Bone marrow (tissue), 2 donors: Measurements from ENCODE around the gene PGGT1B.
"Not testable (repeated sequence)": the region's sequence is repeated elsewhere in the genome, so short reads cannot be mapped to it uniquely, and the experiment has no call there.

ENCODE experiments used
- DNase-seq, 2 donors: peaks; one replicate each; lab custom pipeline; 2025; lab: John Stamatoyannopoulos, UW

The PGGT1B gene

GRCh38 chr5:115257981-115258380, 4.7 kb downstream of the PGGT1B start:
- no peak for DNase-seq

GRCh38 chr5:115249379-115249778, 13.3 kb downstream of the PGGT1B start:
- not testable (repeated sequence) for DNase-seq

DNA sequence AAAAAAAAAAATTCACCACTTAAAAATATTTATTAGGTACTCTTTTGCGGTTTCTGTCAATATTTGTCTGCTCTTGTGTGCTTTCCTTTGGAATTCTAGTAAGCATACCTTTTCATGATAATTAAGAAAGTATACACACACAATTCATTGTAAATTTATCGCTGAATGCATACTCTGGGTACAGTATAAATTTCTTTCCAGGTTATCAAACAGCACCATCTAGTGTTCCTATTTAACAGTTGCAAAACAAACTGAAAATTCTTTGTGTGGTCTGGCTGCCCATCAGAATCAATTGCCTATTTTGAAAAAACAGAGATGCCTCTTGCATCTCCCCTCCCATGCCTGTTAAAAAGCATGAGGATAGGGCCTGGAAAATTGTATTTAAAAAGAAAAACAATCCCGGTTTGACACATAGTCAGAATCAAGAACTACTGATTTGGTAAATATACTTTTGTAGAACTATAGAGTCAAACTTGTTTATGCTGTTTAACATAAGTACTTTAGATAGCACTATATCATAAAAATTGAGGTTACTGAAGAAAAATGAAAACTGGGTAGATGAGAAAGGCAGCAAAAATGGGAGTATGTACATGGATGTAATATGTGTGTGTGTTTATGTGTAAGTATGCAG, 16.2 kb downstream of the PGGT1B start:
- DNase-seq: peak in 1 of 2 donors; percentile 46

DNA sequence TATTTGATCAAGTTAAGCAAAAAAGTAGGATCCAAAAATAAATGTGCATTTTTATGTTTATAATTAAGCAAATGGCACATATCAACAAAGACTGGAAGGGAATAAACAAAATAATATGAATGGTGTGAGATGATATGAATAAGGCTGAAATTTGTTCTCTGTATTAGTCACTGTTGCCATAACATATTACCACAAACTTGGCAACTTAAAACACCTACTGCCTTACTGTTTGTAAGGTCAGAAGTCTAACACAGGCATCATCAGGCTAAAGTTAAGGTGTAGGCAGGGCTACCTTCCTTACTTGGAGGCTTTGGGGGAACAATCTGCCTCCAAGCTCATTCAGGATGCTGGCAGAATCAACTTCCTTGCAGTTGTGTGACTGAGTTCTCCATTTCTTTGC, 19.3 kb downstream of the PGGT1B start:
- DNase-seq: no peak

DNA sequence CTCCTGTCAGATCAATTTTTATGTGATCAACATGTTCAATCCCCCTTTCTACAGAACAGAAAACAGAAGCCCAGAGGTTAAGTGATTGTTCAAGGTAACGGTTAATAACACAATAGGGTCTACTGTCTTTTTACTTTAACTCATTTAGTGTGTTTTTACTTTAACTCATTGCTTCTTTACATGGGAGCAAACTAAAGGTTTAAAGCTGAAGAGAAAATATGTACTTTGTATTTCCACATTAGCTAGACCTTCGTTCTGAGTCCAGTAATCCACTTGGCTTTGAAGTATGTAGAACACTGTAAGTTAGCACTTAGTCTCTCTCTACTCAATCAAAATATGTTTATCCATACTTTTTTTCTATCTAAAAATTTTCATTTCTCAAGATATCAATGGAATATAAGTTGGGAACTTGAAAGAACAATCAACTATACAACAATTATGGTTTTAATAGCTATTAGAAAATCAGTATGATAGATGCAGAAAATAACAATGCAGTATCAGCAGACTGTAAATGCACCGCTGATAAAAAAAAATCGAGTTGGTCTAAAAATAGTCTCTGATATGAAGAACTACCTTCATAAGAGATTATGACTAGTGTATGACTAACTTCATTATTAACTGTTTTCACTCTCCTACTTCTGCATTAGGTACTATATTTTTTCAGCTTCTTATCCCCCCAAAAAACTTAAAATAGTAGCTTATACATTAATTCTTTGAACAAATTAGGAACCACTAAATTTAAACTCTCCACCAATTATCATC, 20.6 kb downstream of the PGGT1B start:
- DNase-seq: no peak

DNA sequence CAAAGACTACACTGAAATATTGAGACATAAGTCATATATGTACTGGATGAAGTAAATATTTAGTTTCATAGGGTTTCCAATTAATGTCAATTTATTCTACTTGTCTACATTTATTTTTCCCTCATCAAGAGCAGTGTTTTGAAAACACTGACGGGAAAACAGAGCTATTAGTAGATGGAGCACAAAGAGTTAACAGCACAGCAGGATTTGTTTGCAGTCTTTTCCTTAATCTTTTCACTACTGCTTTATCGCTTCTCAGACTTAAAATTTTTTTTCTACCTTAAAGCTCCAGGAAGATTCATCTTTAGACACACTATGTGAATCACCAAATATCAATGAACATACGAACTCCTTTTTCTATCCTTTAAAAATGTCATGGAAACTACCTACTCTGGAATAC, 25.6 kb downstream of the PGGT1B start:
- no peak for DNase-seq

DNA sequence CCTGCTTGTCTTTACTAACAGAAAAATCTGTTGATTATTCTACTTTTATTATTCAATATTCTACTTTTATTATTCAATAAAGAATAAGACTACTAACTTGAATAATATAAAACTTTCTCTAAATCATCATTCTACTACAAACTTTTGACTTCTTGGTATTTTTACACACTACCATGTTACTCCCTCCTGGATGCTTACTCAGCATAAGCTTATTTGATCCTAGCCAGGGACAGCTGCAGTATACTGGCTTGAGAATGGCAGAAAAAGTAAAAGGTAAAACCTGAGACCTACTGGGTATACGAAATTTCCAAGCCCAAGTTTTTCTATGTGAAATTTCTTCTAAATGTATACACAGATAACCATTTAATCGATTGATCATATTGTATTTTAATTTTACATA, 26.1 kb downstream of the PGGT1B start:
- DNase-seq: no peak

DNA sequence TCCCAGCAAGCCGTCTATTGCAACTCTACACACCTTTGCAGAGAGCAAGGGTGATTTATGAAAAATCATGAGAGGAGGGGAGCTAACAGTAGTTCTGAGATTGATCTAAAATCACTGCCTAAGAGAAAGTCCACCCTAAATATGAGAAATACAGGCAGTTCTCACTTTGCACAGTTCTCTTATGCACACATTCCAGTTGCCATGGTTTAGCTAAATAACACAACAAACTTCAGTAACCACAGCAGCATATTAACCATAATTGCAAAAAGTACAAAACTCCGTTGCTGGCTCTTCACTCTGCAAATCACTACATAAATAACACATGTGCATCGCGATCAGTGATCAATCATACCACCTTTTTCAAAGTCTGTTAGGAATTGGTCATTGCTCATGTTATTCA, 31.1 kb downstream of the PGGT1B start:
- no peak for DNase-seq

DNA sequence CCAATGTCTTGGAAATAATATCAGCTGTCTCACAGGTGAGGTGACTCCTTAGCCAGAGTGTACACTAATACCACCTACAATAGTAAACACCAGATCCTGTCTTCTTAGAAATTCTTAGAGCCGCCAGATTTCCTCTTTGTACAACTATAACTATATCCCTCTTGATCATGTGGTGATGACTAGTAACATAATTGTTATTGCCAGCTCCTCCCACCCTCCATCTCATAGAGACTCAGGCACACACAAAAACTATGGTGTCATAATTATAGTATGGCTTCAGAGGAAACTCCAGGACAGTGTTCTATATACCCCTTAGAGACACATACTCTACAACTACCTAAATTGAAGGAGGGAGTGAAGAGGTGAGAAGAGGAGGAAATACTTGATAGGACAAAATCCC, 33.1 kb downstream of the PGGT1B start:
- no peak for DNase-seq

DNA sequence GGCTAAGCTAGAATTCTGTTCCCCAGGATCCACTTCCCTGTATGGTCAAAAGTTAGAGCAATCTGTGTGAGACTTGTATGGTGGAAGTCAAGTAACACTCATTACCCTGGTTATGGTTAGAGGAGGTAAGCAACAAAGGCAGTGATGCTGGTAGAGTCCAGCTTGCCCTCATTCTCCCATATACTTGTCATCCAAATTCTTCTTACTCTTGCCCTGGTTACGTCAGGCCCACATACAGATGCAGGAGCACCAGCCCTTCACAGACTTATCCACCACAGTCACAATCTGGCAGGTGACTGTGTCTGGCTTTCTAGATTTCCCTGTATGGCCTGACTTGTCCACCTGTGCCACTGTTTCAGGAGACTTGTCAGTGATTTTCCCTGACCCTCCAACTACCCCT, 35.4 kb downstream of the PGGT1B start:
- no peak for DNase-seq

GRCh38 chr5:115214541-115214940, 48.1 kb downstream of the PGGT1B start:
- DNase-seq: no peak

GRCh38 chr5:115209279-115209678, 53.4 kb downstream of the PGGT1B start:
- DNase-seq: peak; percentile 2 to 89

- no peak for DNase-seq
Measured at GRCh38 chr5:115202952-115203351, 59.7 kb downstream of the PGGT1B start.

DNA sequence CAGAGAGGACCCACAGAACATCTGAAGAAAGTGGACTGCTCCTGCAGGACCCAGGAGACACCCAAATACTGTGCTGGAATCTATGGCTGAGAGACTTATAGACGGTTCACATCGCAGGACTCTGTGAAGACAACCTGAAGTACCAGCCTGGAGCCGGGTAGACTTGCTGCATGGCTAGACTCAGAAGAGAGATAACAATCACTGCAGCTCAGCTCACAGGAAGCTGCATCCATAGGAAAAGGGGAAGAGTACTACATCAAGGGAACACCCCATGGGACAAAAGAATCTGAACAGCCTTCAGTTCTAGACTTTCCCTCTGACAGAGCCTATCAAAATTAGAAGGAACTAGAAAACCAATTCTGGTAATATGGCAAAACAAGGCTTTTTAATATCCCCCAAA, 66.5 kb downstream of the PGGT1B start:
- no peak for DNase-seq

GRCh38 chr5:115194676-115195075, 68.0 kb downstream of the PGGT1B start:
- no peak for DNase-seq

DNA sequence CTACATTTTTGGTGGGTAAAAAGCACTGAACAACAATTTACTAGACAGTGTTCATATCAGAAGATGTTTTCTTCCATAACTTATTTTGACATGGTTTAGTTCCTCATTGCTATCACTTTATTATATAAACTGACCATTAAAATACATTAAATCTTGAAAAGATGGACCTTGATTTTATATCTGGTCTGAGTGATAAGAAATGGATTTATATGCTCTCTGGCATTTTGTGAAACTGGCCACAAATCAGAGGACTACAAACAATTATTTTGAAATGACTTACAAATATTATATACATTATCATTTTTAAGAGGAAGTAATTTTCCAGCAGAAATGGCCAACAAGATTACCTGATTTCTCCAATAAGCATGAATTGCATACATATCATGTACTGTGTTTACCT, 69.4 kb downstream of the PGGT1B start:
- DNase-seq: no peak

DNA sequence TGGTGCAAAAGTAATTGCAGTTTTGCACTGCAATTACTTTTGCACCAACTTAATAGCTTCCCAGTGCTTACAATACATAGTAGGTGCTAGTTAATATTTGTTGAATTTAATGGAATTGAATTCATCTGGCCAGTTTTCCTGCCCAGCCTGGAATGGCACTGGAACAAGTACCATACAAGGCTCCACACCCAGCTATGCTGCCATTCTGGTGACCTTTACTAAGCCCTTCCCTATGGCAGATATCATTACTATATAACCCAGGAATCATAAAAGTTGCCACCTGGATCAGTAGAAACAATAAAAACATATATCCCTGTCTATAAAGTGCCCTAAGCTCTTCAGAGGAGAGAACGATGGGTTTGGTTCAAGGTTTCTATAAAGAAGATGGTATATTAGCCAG, 70.6 kb downstream of the PGGT1B start:
- no peak for DNase-seq

- DNase-seq: no peak
Measured at GRCh38 chr5:115191474-115192031, 71.1 kb downstream of the PGGT1B start.

GRCh38 chr5:115190388-115190787, 72.3 kb downstream of the PGGT1B start:
- no peak for DNase-seq

DNA sequence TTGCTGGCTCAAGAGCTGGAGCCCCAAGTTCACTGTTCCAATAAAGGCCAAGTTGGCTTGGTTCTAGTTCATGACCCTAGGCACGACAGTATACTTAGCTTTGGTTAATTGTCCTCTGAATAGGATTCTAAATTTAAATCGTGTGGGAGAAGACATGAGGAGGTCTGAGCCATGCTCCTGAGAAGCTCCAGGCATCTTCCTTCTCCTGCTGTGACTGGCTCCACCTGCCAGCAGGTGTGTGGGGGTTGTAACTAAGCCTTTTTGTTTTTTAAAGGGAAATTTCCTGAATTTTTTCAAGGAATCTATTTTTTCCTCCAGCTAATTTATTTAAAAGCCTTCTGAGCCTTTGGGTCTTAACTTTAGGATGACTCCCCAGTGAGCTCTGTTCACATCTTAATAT, 72.8 kb downstream of the PGGT1B start:
- no peak for DNase-seq

DNA sequence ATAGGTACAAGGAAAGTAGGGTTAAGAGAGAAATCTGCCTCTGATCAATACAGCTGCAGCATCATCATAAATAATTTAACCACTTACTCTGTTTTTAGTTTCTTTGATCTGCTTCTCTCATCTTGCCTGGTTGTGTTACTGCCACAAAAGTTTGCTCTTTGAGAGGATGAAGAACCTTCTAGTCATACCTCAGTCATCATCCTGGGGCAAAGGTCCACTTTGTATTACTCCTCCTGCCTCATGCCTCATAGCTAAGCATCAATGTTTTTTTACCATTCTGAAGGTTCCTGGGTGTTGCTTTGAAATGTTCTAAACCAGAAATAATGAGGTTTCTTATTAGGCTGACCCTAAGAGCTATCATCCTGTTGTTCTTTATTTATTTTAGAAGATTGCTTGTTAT, 75.9 kb downstream of the PGGT1B start:
- DNase-seq: no peak

- no peak for DNase-seq
Measured at GRCh38 chr5:115184770-115185169, 77.9 kb downstream of the PGGT1B start.

DNA sequence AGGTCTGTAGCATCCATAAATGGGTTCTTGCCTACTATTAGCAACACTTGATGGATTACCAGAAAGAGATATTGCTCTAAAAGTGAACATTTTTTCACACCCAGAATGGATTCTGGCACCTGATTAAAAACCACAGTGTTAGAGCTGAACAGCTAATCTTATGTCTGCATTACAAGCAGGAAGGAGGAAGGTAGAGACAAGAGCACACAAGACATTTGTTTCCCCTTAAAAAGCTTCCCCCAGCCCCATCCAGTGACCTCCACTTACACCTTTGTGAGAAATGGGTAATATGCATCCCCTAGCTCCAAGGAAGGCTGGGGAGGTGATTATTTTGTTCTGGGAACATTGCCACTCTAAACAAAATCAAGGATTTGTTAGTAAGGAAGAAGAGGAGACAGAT, 80.9 kb downstream of the PGGT1B start:
- no peak for DNase-seq
